HS-5 (cell line): Measurements from ENCODE around the gene UBE3D.
"Not testable (repeated sequence)": the region's sequence is repeated elsewhere in the genome, so short reads cannot be mapped to it uniquely, and the experiment has no call there.

Experiments
- DNase-seq: peaks from one replicate; pipeline ENCODE4 v3.0.0-alpha.2; 2012; ENCODE audit warnings: low read depth

UBE3D gene

DNA sequence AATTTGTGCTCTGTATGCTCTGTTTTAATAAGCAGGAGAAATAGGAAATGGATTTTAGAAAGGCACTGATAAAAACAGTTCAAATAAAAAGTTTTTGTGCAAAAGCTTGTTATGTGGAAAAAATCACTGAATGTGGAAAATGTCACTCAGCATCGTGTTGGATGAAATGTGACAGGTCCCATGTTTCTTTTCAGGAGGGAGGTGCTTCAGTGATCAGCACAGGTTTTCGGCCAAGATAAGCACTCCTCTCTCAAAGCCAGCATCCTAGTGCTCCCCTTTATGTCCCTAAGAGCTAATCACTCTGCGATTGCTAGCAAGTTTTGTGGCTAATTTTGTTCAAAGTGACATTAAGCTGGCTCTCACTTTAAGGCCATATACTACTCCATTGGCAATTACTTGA is 12.0 kb downstream of the UBE3D start:
- DNase-seq = no peak

DNA sequence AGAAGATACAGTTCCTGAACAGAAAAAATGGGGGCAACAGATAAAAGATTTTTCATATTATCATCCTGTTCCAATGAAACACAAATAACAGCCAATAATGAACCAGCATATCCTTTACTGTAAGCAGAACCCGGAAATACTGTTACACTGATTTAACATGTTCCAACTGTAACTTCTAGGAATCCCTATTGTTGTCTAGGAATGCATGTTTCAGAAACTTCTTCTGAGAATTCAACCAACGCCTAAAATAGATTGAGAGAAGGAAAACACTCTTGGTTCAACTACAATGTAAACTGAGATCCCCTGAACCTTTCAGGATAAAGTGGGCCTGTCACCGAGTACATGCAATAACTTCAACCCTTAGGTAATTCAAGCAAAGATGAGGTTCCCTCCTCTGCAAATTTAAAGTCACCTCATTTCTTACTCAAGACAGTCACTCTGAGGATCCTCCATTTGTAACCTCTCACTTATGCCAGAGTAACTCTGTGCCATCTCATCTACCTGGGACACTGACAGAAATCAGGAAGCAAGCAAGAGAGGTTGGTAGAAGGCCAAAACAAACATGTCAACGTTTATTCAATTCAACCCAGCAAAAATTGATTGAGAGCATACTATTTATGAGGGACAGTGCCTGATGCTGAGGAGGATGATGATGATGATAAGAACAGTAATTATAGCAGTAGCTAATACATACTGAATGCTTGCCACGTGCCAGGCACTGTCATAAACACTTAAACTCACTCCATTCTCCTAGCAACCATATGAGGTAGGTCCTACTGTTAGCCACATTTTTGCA is 14.1 kb downstream of the UBE3D start:
- DNase-seq = no peak

DNA sequence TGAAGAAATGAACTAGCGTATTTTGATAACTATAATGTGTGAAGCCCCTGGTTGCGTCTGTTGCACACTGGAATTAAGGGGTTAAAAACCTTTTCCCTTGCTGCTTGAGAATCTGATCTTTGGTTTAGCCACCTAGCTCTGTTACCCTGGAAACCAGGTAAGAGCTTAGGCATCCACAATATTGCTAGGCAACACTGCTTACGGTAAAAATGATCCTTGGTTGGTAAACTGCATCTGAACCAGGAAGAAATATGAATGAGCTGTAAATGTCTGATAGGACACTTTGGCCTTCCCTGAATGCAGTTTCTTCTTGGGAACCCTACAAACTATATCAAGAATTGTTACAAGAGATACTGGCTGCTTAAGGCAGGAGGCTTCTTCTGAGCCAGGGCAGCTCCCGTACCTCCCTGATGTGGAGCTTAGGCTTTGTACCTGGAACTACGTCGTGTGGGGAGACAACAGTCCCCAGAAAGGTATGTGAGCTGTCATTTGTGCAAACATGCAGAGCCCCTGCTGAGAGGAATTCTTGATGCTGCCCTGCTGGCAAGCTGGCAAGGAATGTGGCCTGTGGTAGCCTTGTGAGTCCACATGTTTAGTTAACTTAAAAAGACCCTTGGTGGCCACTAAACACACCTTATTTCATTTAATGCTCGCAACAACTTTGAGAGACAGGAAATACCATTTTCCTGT is 18.4 kb downstream of the UBE3D start:
- DNase-seq = no peak

DNA sequence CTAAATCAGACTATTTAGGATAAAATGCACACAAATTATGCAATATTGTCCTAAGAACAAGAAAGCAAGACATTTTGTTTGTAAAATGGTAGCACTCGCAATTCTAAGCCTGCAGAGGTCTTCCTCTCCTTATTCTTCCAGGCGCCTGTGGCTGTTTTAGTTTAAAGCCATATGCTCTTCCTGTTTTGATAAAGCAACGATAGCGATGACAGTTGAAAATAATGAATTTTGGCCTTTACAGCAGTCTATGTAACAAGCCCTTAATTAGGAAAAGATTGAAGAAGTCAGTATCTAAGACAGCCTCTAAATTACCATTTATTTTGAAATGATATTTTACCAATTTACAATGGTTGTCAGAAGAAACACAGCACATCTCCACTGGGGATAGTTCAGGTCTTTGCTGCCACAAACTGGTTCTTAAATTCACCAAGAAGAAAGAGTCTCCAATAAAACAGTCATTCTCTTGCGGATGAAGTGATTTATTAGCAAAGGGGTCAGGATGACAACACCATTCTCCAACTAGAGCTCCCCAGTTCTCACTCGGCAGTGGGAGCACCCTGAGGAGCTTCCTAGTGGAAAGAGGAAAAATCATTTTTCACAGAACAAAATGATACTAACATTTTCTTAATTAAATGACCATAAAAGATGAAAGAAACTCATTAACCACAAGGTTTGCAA is 21.4 kb downstream of the UBE3D start:
- no peak for DNase-seq

DNA sequence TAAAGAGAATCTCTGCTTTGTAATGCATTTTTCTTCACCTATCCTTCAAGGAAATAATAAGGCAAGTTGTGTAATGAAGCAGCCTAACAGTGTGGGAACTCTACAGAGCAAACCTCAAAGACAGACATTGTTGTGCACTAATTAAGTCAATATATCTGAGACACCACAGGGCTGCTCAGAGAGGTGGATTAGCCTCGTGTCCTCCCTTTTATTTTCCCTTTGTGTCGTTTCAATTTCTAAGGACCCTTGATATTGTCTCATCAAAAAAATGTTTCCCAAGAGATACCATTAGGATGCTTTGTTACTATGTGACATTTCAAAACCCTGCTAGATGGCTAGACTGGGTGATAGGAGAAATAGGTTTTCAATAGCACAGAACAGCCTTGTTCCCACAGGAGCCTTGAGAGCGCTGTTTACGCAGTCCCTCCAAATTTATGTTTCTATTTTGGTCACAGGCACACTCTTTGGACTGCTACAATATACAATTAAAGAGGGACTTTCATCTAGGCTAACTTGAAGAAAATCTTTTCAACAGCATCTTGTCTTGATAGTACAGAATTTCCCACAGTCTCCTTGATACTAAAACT is 23.1 kb downstream of the UBE3D start:
- no peak for DNase-seq

DNA sequence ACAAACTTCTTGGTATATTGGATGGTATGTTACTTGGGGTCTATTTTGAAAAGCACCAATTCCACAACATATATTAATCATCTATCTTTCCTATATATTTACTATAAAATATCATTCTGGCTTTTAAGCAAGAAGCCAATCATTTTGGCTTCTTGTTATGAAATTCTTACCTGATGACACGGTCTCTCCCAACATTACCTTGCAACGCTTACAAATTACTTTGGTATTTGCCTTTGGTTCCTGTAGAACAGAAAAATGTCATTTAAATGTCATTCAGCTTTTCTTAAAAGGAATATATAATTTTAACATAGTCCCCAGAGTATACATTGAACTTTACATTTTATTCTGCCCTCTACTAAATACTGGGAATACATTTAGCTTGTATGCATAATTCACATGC is 27.4 kb downstream of the UBE3D start:
- DNase-seq = no peak

DNA sequence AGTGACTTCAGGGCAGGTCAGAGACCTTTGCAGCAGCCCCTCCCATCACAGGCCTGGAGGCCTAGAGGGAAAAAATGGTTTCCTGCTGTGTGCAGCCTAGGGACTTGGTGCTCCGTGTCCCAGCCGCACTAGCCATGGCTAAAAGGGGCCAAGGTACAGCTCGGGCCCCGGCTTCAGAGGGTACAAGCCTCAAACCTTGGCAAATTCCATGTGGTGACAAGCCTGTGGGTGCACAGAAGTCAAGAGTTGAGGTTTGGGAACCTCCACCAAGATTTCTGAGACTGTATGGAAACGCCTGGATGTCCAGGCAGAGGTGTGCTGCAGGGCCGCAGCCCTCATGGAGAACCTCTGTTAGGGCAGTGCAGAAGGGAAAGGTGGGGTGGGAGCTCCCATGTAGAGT is 34.0 kb downstream of the UBE3D start:
- DNase-seq = no peak

DNA sequence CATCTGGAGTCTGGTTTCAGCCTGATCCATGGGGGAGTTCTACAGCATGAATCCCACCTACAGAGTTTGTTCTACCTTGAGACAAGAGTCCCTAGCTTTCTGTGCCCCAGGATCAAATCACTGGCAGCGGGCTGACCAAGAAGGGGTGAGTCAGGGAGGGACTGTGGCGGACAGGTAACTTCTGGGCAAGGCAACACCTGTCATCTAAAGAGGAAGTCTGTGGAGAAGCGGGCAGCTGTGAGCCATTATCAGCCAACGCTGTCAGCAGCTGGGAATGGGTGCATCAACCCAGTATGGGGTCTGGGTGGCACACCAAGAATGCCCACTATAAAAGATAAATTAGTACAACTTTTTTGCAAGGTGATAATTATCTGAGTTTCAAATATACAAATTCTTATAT is 45.9 kb downstream of the UBE3D start:
- no peak for DNase-seq

DNA sequence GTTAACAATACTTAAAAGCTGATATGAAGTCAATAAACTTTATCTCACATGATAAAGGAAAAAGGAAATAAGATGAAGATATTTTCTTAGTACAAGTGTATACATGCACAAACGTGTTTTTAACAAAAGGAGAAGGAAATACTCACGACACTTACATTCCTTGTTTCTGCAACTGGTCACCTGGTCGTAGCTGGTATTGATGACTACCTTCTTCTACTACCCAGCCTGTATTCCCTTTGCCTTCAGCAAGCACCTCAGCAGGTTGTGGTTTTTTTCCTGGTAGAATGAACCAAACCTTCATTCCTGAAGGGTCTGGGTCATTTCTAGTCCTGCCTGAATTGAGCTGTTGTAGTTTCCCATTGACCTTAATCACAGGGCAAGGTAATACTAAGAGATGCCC is 54.5 kb downstream of the UBE3D start:
- not testable (repeated sequence) for DNase-seq

DNA sequence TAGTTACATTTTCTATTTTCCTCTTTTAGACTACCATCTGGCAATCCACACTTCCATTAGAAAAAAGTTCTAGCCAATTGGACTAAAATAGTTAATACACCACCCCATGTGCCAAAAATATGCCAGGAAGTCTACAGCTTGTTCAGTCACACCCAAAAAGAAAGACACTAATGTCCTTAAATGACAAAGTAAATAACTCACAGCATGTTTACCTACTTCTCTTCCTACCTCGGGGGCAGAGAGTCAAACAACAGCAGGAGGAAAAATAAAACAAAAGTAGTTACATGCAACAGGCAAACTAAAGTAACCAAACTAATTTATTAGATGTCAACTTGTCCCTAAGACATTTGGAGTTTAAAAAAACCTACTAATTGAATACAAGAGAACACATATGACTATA is 57.0 kb downstream of the UBE3D start:
- DNase-seq = no peak

DNA sequence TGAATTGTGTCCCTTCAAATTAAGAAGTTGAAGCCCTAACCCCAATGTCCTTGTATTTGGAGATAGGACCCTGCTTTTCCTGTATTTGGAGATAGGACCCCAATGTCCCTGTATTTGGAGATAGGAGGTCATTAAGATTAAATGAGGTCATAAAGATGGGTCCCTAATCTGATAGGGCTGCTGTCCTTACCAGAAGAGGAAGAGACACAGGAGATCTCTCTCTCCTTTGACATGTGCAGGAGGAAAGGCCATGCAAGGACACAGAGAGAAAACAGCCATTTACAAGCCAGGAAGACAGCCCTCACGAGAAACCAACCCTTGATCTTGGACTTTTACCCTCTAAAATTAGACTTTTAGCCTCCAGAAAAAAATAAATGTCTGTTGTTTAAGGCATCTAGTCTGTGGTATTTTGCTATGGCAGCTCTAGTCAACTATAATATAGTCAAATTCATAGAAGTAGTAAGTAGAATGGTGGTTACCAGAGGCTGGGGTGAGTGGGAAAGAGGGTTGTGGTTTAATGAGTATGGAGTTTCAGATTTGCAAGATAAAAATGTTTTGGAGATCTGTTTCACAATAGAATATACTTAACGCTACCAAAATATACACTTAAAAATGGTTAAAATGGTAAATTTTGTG is 59.3 kb downstream of the UBE3D start:
- no peak for DNase-seq

DNA sequence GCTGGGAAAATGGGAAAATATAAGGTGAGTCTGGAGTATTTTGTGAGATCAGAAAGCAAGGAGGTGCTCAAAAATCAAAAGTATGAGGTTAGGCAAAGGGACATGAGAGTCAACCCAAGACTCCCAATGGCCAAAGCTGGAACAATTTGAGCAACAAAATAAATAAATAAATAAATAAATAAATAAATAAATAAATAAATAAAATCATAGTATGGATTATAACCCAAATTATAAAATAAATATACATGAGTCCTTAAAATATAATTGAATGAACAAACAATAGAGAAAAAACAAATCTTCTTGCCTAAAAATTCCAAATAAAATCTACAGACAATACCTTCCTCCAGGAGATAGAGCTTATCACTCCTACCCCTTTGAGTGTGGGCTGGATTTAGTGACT is 69.5 kb downstream of the UBE3D start:
- DNase-seq = no peak

DNA sequence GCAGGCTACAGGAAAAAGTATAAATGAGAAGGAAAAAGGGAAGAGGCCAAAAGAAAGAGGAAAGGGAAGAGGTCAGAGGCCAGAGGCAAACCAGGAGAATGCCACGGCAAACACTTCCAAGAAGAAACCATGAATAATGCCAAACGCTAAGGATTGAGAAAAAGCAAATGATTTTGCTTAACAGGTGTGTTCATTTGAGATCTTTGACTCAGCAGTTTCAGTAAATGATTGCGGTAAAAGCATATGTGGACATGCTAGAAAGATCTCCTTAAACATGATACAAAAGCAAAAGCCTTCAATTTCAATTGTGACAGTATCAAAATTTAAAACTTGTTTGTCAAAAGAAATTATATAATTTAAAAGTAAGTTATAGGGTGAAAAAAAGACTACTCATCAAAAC is 70.6 kb downstream of the UBE3D start:
- DNase-seq = no peak

DNA sequence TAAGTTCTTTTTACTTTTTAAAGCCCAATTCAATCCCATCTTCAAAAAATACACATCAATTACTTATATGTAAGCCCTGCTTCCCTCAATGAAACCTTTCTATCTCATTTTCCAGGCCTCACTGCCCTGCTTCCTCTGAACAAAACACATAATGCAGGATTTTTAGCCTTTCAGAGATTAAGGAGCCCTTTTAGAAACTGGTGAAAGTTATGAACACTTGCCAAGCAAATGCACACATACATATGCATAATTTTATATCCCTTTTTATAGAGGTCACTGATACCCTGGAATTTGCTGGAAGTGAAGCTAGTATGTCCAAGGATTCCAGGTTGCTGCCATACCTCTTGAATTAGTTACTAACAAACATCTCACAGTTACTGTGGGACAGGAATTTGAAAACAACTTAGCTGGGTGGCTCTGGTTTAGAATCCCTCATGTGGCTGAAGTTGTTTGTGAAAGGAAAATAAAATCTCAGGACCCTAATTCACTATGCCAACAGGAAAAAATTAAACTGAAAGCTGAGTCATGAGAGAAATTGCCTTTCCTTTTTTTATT is 75.8 kb downstream of the UBE3D start:
- DNase-seq = no peak

DNA sequence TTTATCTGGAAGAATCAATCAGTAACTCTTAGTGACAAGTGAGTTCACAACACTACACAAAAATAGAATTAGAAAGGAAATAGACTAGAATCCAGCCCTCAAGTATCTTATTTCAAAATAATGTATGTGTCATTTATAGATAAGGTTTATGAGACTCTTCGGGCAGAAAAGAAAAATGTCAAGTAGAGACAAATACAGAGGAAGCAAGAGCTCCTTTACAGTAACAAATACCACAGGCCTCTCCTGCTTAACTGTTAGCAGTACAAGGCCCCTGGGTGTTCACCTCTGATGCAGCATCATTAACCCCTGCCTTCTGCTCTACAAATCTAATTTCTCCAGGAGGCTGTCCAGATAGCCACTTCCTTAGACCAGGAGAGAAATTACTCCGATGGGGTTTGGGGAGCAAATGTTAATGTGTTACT is 76.7 kb downstream of the UBE3D start:
- no peak for DNase-seq

DNA sequence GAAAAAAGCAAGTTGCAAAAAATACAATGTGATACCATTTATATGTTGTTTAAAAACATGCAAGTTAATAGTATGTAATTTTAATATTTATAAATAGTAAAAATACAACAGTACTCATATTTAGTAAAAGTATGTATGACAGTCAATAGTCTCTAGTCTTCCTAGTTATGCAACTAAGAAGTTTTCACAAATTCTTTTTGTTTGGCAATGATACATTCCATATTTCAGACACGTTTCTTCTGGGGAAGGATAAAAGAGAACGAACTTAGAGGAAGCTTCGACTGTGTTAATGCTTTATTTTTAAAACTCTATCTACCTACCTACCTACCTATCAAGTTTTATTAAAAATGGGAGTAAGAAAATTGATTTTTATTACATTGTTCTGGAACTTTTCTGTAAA is 77.7 kb downstream of the UBE3D start:
- no peak for DNase-seq

DNA sequence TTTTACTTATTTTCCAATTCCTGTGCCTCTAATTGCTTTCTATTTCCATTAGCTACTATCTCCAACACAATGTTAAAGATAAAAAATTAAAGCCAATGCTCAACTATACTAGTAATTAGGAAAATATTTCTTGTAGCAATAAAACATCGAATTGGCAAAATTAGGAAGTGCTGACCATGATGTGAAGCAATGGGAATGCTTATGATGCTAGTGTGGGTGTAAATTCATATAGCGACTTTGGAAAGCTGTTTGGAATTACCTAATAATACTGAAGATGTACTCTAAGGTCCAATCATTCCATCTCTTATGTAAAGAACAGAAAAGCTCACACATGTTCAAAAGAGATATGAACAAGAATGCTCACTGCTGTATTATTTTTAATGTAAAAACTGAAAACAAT is 78.2 kb downstream of the UBE3D start:
- no peak for DNase-seq

DNA sequence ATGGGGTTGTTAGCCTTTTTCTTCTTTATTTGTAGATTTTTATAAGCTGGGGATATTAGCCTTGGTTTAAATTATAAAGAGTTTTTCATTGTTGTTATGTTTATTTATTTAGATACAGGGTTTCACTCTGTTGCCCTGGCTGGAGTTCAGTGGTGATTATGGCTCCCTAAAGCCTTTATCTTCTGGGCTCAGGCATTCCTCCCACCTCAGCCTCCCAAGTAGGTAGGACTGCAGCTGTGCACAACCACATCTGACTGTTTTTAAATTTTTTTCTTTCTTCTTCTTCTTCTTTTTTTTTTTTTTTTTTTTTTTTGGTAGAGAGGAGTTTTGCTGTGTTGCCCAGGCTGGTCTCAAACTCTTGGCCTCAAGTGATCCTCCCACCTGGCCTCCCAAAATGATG is 80.9 kb downstream of the UBE3D start:
- DNase-seq = no peak

DNA sequence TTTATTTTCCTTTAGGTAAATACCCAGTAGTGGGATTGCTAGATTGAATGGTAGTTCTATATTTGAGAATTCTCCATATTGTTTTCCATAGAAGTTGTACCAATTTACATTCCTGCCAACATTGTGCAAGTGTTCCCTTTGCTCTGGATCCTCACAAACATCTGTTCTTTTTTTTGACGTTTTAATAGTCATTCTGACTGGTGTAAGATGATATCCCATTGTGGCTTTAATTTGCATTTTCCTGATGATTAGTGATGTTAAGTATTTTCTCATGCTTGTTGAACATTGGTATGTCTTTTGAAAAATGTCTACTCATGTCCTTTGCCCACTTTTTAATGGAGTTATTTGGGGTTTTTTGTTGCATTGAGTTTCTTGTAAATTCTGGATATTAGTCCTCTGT is 85.6 kb downstream of the UBE3D start:
- DNase-seq = peak; percentile 64

DNA sequence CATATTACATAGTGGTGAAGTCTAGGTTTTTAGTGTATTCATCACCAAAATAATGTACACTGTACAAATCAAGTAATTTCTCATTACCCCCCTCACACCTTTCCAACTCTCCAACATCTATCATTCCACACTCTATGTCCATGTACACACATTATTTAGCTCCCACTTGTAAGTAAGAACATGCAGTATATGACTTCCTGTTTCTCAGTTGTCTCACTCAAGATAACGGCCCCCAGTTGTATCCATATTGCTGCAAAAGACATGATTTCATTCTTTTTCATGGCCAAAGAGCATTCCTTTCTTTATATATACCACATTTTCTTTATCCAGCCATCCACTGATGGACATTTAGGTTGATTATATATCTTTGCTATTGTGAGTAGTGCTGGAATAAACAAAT is 86.0 kb downstream of the UBE3D start:
- no peak for DNase-seq

DNA sequence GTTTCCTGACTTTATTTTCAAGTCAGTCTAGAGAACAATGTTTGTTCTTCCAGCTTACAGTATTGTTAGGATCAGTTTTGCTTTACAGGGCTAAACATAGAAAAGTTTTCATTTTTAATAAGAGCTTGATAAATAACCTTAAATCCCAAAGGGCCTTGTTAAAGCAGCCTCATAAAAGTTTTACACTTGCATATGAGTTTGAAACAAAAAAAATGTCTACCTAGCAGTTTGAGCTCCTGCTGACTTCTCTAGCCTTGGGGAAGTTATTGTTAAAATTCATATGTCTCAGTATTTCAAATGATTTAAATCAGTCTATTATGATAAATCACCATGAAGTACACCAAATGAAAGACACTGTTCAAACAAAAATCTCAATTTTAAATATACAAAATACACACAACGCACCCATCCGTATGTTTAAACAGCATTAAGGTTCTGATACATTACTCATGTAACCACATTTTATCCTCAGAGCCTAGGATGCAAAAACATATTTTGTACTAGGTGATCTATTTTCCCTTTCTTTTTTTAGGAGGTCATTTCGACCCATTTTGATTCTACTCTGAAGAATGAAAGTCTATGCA is 87.2 kb downstream of the UBE3D start:
- DNase-seq = no peak

DNA sequence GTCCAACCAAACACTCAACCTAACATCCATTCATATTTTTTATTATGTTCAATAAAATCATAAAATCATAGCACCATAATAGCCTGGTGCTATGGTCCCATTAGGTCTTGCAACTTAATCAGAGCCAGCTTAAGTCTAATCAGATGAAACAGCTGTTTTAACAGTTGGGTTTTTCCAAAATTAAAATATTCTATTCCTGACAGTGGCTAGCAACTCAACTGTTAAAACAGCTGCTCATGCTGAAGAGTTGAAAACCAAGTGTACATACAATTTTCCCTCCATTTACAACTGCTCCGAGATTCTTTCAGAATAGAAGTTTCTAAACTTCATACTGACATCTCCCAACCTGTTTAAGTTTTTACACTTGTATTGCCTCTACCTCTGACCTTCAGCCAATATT is 89.5 kb downstream of the UBE3D start:
- DNase-seq = no peak
